Activated CD8-positive, alpha-beta memory T cell treated with anti-CD3 and anti-CD28 coated beads, Interleukin-2, amount 50 U/mL, for 1 hour (primary cell): ENCODE data around the gene TECPR2.

ENCODE experiments used
- DNase-seq: peaks from one replicate; pipeline ENCODE4 v3.0.0-alpha.2; 2020; ENCODE audit errors: extremely low read depth

Gene TECPR2

GRCh38 chr14:102496958-102497744, 134.4 kb downstream of the TECPR2 start:
- no peak for DNase-seq

- no peak for DNase-seq
These were observed 135.4 kb downstream of the TECPR2 start for GRCh38 chr14:102497998-102498677.

DNA sequence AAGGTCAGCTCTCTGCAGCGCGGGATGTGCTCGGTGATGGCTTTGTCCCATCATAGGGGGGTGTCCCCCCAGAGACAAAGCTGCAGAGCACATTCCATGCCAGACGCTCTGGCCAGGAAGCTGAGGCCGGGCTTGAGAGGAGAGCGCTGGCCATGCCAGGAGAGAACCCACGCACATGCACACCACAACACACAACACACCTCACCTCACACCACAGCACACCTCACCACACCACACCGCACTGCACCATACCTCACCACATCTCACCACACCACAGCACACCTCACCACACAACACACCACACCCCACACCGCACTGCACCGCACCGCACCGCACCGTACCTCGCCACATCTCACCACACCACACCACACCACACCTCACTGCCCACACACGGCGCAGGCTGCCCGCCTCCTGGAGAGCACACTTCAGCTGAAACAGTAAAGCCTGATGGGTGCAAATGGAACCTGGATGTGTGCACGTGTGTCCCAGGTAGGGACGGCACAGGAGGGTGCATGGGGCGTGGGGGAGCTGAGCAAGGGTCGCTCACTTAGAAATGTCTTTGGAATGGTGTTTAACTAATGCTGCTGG, 136.0 kb downstream of the TECPR2 start:
- DNase-seq = no peak

DNA sequence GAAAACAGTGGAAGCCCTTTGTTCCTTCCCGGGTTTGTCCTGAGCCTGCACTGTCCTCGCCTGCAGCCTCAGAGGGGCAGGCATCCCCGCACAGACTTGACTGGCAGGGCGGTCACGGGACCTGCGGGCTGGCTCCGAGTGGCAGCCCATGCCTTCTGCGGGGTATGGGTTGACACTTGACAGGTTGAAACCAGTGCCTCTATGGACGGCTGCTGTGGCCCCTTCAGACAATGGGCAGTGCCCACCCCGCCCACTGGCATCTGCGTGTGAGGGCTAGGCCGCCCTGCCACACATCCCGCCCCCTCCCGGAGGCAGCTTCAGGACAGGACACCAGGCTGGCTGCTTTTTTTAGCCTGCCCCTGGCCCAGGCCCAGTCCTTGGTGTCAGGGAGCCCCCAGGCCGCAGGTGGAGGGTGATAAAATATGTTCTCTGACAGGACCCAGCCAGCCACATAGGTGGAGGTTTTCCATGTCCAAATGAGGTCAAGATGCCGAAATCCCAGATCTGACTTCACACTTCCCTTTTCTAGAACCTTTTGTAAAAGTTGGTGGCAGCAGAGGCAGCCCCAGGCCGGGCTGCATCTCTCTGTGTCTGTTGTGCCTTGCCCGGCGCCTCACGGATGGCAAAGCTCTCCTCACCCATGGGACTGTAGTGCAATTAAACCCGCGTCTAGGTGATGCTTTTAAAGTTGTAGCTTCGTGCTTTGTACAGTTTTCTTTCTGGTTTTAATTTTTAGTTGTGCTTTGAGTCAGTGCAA, 136.8 kb downstream of the TECPR2 start:
- DNase-seq = no peak

- DNase-seq = no peak
These were observed 137.5 kb downstream of the TECPR2 start for GRCh38 chr14:102500158-102500662.

DNA sequence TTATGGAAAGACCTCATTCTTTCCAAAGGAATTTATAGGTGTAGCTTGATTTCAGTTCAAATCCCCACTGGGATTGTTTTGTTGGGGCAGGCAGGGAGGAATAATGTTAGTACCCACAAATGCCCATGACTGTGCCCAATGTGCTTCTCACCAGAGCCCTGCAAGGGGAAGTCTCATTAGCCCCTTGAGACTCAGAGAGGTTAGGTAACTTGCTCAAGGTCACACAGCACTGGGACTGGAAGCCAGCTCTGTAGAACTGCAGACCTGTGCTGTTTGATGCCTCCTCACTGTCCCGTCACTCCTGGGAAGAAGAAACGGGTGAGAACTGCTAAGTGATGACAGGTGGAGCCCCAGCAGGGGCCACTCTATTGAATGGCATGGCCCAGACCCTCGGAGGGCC, 138.0 kb downstream of the TECPR2 start:
- DNase-seq = no peak

DNA sequence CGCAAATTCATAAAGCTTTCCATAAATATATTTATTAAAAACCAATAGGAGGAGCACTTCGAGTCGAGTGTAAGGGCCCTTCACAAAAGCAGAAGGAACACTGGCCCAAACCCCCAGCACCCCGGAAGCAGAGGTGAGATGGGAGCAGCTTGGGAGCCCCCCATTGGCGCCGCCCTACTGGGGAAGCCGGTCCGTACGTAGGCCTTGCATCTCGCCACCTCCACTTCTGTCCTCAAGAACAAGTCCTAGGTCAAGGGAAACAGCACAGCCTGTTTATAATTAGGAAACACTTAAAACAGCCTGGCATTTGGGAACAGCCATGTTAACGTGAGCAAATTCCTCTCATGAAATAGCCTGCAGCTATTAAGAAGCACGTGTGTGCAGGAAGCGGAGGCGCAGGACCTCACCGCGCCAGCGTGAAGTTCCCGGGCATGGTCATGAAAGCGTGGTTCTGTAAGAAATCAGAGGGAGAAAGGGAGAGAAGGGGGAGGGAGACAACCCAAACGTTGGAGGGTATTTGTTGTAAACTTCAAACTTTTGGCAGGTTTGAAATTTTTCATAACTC, 139.1 kb downstream of the TECPR2 start:
- no peak for DNase-seq

GRCh38 chr14:102502571-102502970, 139.8 kb downstream of the TECPR2 start:
- no peak for DNase-seq

DNA sequence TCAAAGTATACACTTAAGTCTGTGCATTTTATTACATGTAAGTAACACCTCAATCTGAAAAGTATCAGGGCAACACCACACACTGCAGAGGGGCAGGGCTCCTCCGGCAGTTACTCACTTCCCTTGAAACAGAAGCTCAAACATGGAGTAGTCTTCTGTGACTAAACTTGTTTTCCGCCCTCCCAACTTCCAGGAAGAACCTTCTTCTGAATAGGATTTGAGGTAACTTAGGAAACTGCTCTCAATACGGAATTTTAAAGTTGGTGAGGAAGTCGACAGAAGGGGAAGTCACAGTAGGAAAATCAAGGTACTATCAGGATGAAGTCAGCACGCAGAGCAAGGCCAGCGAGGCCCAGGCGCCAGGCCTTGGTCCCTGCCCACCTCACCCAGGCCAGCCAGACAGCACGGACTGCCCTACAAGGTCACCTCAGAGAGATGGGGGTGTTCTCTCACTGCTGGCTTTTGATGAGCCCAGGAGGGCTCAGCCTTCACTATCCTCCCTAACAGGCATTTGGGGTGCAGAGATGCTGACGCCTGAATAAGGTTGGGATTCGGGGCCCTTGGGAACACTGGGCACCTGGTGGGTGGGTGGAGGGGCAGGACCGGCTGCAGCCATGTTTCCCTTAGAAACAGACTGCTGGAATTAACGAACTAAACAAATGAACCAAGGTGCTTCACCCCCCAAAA, 141.0 kb downstream of the TECPR2 start:
- no peak for DNase-seq

DNA sequence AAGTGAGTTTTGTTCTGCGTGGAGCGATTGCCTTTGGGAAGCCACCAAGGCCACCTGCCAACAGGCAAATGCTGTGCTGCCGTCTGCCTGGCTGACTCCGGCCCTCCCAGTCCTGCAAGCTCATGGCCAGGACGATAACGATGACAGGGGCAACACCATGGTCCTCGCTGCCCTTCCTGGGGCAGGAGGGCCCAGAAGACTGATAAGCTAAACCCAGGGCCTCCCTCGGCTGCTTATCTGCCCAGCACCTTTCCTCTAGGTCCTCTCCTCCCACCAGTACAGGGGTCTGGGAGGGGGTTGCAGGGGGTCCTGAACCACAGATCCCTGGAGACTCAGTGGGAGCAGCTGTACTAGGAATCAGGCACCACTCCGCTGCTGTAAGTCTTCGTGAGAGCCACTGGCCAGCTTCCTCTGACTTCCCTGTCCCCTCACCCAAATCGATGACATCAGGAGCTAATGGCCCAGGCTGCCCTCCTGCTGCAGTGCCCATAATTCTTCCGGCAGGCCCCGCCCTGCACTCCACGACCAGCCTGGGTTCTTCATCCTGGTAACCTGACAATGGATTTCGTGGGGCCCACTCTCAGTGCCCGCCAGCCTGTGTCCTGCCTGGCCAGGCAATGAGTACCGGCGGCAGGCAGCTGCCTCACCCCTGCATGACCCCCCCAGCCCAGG, 141.7 kb downstream of the TECPR2 start:
- DNase-seq = no peak

GRCh38 chr14:102505000-102505619, 142.4 kb downstream of the TECPR2 start:
- no peak for DNase-seq

DNA sequence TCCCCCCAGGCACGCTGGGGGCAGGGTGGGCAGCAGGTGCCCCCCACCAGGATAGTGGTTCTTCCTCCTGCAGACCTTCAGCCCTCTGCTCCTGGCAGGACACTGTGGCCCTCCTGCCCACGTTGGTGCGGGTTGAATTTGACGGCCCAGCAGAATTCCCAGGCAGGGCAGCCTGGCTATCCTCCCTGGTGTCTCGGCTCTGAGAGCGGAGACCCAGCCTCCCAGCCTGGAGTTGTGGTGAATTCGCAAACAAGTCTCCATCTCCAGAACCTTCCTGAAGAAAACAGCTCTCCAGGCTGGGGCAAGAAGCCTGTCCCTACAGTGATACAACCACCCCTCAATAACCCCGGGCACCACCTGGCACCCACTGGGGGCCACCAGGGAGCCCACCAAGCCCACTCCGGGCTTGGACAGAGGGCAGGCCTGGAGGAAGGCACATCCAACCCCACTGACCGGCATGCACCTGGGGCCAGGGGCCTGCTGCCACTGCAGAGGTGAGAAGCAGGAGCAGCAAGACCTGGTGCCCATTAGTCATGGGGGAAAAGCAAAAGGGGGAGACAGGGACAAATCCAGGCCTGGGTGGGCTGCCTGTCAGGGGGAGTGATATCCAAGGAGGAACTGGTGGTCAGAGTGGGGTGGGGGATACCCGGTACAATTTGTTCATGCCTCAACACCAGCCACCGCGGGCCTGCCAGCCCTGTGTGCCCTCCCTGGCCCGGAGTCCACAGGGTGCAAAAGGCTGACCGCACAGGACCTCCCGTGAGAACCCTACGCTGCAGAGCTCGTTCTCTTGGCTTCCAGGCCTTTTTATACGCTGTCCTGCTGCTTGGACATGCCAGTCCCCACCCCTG, 143.3 kb downstream of the TECPR2 start:
- no peak for DNase-seq

DNA sequence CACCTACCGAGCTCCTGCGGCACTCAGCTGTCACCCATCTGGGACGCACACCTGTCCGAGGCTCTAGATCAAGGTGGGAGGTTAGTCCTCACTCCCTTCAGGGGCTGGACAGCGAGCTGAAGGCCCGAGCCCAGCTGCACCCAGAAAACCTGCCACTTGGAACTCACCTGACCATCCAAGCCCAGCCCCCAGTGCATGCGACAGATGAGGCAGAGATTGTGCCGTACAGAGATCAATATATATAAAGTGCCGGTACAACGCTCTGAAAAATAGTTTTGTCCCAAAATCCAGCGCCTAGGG, 143.8 kb downstream of the TECPR2 start:
- DNase-seq = no peak

- no peak for DNase-seq
These were observed 144.5 kb downstream of the TECPR2 start for GRCh38 chr14:102507081-102507856.

DNA sequence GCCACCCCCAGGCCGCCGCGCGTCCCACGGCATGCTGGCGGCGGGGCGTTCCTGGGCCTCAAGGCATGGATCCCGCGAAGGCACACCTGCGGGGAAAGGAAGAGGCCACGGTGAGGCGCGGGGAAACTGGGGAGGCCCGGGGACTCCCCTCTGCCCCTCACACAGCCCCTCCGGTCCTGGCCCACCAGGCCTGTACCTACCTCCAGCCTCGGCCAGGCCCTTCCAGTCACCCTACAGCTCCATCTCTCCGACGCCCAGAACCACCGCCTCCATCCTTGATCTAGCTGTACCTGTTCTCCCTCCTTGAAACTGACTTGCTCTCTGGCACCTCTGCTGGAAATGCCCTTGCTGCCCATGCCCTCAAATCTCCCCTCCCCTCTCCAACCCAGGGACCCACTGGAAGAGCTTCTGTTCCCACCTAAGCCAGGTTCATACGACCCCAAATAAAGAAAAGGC, 145.1 kb downstream of the TECPR2 start:
- DNase-seq = no peak

DNA sequence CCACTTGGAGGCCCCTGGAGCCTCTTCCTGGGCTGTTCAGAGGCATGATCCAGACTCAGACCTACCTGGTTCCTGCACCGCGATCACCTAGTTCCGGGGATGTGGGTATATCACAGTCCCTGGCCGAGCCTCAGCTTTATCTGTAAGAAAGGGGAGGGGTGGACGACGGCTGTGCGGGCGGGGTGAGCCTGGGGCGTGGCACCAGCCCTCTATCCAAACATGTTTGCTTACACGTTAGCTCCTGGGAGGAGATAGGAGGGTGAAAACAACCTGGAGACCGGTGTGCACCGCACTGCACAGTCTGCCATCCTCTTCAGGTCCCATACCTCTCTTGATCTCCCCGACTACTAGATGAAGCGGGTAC, 145.7 kb downstream of the TECPR2 start:
- DNase-seq = no peak

DNA sequence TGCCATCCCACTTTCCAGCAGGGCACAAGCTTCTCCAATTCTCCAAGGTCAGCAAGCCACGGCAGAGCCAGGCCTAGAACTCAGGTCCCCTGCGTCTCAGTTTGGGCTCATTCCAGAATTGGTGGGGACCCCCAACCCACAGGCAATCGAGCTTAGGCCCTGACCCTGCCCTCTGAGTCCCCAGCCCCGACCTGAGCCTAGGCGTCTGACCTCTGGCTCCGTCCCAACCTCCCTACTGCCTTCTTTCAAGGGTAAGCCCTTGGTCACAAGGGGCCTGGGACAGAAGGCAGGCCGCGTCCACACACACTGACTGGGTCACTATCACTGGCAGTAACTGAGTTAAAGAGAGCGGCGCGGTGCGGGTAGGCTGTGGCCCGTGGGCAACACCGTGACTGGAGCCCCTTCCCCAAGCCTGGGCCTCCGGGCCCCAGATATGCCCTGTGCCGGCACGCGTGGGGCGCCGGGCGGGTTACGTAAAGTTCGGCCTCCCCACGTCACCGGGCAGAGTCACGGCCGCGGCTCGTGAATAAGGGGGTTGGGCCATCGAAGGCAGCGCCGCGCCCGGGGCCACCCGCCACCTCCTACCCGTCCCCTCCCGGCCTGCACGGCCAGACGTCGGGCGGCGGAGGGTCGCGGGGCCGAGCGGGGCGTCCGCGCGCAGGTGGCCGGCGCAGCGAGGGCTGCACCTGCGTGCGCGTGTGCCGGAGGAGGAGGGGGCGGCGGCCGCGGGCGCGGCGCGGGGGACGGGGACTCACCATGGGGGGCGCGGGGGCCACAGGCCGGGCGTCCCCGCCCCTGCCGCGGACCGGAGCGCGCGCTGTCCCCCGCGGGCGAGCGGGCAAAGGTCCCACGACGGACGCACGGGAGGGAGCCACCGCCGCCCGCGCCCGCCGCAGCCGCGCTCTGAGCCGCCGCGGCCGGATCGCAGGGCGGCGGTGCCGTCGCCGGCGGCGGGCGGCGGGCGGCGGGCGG, 146.3 kb downstream of the TECPR2 start:
- no peak for DNase-seq
